ENCODE data around the gene PITX3.
"Not testable (repeated sequence)": the region's sequence is repeated elsewhere in the genome, so short reads cannot be mapped to it uniquely, and the experiment has no call there.

The PITX3 gene

DNA sequence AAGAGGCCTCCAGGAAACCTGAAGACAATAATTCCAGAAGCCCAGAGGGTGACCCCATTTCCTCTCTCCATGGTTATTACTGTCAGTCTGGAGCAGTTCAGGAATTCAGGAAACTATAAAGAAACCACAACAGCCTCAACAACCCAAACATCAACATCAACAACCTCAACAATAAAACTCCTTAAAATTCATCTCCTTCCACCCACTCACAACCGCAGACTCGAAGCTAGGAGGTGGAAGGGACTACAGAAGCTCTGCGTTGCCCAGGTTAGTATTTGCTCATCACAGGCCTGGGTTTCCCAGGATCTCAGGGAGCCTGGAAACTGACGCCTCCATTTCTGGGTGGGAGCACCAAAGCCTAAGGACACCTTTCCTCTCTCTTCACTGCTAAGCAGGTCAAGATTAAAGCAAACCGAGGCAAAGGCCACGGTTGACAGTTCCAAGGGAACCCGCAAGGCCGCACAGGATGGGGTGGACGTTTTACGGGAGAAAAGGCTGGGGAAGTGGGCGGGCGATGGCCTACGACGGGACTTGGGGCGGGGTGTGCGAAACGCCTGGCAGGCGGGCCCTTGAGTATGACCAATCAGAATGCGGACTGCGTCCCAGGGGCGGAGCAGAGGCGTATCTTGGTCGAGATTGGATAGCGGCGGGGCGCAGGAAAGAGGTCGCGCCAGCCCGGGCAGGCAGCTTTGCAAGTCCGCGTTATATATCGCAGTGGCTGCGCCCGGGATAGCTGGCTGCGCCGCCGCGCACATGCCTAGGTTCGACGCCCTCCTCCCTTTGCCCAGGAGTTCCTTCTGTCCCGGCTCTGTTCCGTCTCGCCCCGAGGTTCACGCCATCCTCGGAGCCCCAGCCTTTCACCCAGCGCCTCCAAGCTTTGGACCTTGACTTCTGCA is 15.4 kb downstream of the PITX3 start, which contains the start of gene ELOVL3:
Gene ELOVL3 (plus strand): TSS at position 654 of the 896 bp plus-strand sequence. CDS start 250 bp downstream, outside the sequence.
- DNase-seq, result peak; percentile 92

DNA sequence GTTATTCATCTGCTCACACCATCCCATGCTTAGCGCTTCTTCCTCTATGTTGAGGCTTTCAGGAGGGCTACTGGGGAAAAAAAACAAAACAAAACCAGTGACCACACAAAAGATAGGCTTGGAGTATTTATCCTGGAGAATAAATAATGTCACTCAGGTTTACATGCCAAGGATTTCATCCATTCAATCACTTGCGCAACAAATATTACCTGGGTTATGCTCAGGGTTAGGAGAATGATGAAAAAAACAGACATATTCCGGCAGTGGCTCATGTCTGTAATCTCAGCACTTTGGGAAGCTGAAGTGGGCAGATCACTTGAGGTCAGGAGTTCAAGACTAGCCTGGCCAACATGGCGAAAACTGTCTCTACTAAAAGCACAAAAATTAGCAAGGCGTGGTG is 18.5 kb downstream of the PITX3 start:
- no peak for DNase-seq

DNA sequence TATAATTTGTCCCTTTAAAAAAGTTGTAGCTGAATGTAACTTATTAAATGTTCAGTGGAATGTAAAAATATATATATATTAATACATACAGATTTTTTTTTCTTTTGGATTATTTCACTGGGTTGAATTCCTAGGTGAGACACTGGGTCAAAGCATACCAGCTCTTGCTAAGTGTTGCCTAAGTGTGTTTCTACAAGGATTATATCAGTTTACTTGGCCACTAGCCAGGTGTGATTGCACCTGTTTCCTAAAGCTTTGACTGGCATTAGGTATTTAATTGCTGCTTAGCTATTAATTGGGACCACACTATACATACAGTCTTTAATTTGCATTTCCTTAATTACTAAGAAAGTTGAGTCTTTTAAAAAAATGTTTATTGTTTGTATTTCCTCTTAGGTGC is 20.7 kb downstream of the PITX3 start:
- no peak for DNase-seq

DNA sequence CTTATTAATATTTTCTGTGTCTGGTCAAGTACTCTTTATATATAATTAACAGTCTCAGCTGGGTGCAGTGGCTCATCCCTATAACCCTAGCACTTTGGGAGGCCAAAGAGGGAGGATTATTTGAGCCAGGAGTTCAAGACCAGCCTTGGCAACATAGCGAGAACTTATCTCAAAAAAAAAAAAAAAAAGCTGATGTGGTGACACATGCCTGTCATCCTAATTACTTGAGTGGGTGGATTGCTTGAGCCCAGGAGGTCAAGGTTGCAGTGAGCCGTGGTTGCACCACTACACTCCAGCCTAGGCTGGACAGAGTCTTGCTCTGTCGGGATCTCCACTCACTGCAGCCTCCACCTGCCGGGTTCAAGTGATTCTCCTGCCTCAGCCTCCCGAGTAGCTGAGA is 21.9 kb downstream of the PITX3 start:
- DNase-seq, result no peak

DNA sequence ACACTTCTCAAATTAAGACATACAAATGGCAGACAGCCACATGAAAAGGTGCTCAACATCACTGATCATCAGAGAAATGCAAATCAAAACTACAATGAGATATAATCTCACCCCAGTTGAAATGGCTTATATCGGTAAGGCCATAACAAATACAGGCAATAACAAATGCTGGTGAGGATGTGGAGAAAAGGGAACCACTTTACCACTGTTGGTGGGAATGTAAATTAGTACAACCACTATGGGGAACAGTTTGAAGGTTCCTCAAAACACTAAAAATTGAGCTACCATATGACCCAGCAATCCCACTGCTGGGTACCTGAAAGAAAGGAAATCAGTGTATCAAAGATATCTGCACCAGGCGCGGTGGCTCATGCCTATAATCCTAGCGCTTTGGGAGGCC is 27.7 kb downstream of the PITX3 start:
- not testable (repeated sequence) for DNase-seq

DNA sequence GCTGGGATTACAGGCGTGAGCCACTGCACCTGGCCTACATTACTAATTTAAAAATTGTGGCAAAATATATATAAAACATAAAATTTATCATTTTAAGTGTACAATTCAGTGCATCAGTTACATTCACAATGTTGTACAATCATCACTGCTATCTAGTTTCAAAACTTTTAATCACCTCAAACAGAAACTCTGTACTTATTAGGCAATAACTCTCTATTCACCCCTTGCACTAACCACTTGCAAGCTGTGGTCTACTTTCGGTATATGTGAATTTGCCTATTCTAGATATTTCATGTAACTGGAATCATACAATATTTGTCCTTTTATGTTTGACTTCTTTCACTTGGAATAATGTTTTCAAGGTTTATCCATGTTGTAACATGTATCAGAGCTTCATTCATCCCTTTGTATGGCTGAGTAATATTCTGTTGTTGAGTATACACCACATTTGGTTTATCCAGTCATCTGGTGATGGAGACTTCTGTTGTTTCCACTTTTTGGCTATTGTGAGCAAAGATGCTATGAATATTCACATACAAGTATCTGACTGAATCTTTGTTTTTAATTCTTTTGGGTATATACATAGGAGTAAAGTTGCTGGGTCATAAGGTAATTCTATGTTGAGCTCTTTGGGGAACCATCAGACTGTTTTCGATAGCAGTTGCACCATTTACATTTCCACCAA is 29.6 kb downstream of the PITX3 start:
- no peak for DNase-seq

DNA sequence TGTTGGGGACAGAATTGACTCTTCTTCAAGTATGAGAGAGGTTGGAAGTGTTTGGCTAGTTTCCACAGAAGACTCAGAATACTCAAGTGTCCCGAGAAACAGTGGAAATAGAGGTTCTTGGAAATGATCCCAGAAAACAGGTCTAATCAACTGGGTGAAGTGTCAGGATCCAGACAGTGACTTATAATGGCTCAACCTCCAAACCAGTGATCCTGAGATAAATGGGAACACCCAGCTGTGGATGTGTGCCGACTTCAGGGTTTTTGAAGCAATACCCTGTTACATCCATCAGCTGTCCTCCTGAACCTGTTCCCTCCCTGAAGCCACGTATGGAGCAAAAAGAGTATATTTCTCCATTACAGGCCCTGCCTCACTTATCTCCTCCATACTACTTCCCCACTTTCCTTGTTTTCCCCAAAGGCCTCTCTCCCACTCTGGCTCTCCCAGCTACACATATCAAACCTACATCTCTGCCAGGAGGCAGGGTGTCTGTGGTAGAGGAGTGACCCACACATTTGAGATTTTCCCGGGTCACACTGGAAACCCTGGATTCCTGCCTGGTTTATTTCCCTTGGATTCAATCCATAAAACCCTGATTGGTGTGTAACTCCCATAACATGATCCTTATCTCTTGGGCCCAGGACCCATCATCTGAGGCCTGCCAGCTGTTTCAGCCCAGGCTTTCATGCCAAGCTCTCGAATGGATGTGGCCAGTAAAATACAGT is 32.8 kb downstream of the PITX3 start:
- DNase-seq, result no peak

DNA sequence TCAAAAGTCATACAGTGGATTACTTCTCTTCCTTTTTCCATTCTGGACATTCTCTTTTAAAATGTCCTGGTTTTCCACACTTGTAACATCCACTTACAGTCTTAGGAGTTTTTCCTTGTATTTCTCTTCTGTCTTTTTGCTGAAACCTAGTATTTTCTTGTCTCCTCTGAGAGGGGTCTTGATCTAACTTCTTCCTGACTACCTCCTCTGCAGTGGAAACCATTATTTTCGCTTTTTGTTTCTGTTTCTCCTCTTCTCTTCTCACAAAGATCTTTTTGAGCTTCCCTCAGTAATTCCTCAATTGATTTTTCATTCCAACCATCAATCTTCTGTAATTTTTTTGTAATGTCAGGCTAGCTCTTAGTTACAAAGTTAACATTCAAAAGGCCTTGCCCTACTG is 38.9 kb downstream of the PITX3 start:
- no peak for DNase-seq

DNA sequence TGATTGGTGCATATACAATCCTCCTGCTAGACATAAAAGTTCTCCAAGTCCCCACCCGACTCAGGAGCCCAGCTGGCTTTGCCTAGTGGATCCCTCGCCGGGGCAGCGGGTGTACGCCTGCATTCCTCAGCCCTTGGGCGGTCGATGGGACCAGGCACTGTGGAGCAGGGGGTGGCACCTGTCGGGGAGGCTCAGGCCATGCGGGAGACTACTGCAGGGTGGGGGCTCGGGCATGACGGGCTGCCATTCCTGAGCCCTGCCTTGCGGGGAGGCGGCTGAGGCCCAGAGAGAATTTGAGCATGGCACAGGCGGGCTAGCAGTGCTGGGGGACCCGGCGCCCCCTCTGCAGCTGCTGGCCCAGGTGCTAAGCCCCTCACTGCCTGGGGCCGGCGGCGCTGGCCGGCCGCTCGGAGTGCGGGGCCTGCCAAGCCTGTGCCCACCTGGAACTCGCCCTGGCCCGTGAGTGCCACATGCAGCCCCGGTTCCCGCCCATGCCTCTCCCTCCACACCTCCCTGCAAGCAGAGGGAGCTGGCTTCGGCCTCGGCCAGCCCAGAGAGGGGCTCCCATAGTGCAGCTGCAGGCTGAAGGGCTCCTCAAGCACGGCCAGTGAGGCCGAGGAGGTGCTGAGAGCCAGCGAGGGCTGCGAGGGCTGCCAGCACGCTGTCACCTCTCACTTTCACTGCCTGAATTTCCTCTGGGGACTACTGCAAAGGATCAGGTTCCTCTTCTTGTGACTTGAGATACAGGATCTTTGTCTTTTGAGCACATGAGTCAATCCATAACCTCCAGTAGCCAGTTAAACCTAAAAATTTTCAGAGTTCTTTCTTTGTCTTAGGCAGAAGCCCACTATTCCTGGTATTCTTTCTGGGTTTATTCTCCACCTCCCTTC is 40.3 kb downstream of the PITX3 start:
- no peak for DNase-seq

DNA sequence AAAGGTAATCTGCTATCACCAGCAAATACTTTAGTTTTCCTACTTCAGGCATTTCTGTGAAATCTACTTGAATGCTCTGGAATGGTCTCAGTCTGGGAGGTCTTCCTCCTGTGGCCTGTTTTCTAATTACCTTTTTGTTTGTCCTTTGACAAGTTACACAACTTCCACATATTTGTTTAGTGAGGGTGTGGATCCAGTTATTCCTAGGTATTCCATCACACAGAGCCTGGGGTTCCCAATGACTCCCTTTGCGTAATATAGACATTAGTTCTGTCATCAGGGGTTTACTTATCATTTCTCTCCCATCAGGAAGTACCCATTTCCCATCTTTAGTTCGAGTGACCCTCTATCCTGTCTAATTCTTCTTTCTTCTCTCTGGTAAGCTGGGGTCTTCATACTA is 43.3 kb downstream of the PITX3 start:
- DNase-seq, result no peak

DNA sequence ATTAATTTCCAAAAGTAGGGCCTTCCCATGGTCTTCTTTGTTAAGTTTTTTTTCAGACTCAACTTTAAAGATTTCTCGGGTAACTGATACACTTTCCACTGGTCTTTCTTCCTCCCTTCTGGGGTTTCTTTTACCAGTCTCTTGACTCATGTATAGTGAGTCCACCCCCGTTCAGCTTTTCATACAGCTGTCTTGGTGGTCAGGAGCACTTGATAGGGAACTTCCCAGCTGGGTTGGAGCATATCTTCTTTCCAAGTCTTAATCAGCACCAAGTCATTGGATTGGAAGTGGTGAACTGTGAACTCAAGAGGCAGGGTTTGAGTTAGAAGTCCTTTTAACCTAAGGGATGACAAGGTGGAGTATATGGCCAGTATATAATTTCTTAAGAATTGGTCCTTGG is 44.4 kb downstream of the PITX3 start:
- DNase-seq, result no peak

DNA sequence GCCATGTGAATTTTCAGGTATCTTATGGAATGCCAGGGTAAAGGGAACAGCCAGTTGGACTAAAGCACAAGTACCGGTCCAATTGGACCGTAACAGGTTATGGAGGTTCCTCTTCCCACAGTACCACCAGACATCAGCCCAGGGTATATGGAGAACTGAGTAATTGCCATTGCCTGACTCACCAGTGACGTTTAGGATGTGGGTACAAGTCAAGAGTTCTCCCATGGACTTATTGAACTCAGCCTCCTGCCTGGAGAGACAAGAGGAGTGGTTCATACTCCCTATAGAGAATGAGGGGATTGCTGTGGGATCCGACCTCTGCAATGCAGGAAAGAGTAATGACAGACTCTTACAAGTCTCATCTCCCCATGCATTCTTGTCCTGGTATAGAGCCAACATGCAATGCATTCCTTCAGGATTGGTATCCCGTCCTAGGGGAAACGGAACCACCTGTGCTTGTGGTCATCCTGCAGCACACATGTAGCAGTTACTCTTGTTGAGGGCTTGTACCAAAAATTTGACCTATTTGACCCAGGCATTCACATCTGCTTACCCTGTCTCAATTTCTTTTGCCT is 45.9 kb downstream of the PITX3 start:
- DNase-seq, result no peak

DNA sequence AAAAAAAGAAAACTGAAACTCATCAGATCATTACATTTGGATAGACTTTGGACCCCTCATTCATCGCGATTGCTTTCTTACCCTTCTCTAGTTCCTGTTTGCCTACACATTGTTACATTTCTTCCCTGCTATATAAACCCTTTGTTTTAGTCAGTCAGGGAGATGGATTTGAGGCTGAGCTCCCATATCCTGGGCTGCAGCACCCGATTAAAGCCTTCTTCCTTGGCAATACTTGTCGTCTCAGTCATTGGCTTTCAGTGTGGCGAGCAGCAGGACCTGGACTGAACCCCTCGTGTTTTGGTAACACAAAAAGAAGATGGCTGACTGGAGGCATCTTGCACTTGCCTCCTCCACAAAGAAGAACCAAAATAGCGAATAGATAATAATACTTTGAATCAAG is 49.4 kb downstream of the PITX3 start:
- no peak for DNase-seq

DNA sequence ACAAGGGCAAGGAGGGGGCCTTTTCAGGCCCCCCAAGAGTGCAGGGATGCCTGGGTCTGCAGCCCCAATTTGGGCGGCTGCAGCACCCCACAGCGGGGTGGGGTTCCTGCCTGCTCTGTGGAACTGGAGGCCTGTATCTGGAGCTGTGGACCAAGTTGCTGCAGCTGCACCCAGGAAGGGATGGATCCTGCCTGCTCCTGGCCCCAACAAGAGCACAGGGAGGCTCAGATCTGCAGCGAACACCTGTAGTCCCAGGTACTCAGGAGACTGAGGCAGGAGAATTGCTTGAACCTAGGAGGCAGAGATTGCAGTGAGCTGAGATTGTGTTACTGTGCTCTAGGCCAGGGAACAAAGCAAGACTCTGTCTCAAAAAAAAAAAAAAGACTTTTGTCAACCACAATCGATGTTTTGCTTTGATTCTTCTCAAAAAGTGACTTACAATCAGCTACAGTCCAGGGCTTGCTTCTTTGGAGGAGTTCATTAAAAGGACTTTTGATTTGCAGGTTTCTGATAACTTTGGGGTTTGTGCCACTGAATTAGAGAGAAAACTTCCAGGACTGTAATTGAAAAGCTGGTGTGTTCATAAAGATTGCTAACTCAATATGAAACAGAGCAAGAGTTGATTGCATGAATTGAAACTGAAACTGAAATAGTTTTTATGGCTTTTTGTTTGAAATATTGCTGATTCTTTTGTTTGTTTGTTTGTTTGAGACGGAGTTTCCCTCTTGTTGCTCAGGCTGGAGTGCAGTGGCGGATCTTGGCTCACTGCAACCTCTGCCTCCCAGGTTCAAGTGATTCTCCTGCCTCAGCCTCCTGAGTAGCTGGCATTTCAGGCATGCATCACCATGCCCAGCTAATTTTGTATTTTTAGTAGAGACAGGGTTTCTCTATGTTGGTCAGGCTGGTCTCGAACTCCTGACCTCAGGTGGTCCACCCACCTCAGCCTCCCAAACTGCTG is 52.1 kb downstream of the PITX3 start:
- peak; percentile 20 for DNase-seq

DNA sequence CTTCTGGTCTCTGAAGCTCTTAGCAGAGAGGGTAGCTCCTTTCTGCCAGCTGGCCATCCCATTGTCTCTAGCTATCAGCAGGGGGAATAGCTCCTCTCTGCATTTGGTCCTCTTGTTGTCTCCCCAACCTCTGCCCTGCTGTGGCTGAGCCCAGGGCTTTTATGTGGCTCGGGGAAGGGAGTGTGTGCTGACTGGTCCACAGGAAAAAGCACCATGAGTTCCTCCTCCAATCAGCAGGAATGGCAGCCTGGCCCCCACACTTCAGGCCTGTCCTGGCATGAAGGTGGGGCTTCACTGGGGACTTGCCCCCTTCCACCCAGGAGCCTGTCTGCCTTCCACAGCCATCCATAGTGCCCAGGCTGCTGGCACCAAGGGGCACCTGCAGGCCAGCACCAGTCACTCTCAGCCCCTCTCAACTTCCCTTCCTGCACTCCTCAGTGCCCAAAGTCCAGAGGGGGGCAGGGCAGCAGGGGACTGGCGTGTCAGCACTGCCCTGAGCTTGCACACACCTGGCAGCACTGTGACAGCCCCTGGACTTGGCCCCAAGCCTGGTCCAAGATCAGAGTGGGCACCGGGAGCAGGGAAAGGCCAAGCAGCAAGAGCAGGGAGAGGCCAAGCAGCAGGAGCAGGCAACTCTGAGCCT is 52.9 kb downstream of the PITX3 start:
- DNase-seq, result no peak

DNA sequence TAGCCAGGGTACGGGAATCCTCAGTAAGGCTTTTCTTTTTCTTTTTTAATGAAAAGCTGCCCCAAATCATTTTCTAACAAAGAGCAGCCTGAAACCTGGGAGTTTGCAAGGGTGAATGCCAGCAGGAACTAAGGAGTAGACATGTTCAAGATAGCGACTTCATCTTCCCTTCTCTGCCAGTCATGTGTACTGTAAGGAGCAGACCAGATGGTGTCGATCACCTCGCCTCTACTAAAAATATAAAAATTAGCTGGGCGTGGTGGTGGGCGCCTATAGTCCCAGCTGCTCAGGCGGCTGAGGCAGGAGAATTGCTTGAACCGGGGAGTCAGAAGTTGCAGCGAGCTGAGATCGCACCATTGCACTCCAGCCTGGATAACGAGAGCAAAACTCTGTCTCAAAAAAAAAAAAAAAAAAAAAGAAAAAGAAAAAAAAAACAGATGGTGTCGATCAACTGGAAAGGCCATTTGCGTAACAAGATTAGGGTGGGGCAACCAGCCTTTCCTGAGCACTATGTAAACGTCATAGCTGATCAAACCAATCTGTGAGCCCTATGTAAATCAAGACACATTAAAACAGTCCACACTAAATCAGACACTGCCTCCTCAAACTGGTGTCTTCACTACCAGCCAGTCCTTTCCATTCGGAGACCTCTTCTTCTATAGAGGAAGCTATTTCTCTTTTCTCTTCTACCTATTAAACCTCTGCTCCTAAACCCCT is 55.3 kb downstream of the PITX3 start:
- no peak for DNase-seq

DNA sequence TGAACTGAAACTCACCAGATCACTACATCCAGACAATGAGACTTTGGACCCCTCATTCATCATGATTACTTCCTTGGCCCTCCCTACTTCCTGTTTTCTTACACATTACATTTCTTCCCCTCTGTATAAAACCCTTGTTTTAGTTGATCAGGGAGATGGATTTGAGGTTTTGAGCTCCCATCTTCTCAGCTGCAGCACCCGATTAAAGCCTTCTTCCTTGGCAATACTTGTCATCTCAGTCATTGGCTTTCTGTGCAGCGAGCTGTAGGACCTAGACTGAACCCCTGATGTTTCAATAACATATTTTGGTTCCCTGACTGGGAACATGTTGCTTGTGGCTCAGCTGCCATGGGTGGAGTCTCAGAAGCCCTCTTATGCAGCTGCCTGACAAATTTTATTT is 56.0 kb downstream of the PITX3 start:
- no peak for DNase-seq

DNA sequence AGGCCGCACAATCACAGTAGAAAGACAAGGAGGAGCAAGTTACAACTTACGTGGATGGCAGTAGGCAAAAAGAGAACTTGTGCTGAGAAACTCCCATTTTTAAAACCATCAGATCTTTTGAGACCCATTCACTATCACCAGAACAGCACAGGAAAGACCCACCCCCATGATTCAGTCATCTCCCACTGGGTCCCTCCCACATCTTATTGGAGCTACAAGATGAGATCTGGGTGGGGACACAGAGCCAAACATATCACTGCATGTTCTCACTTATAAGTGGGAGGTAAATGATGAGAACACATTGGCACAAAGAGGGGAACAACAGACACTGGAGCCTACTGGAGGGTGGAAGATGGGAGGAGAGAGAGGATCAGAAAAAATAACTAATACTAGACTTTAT is 56.7 kb downstream of the PITX3 start:
- no peak for DNase-seq

All from CD4-positive, alpha-beta T cell treated with Interleukin-12 subunit alpha and Interleukin-12 subunit beta, for 1 hour (primary cell).